GM12878 (cell line): ENCODE results near the gene ATP6V0E2. TPM values are rescaled to one million over a fixed set of nuclear protein-coding genes. Genes with fewer than 3 reads are reported as not detected.

ENCODE experiments used
- ATAC-seq: fragments of 200-7000 bp; cut with Tn5 transposase; 3 replicates; pipeline ENCODE4 v1.9.1; 2020; ENCODE audit warnings: mild to moderate bottlenecking, moderate library complexity
- BruUV-seq: library from RNA; stranded (reverse); fragments of 400-500 nt; replicated peaks from 2 replicates; lab custom pipeline; 2021; lab: Mats Ljungman, UMichigan
- CTCF ChIA-PET: fragments of 300-600 bp; sonication (Branson Sonifier 250); formaldehyde crosslinking; extraction: SDS; loops from one replicate; lab custom pipeline; 2021; ENCODE audit warnings: inconsistent platforms; lab: Yijun Ruan, JAX
- POLR2A ChIA-PET: fragments of 350-600 bp; formaldehyde crosslinking; extraction: SDS; loops from one replicate; lab custom pipeline; 2021; ENCODE audit warnings: inconsistent platforms; lab: Charles Lee
- RAD21 ChIA-PET: fragments of 300-600 bp; sonication (Branson Sonifier 250); formaldehyde crosslinking; loops from one replicate; lab custom pipeline; 2023; ENCODE audit warnings: antibody characterized with exemption; ENCODE audit not compliant: unreplicated experiment; lab: Charles Lee
- SMC1A ChIA-PET: fragments of 300-600 bp; sonication (Branson Sonifier 250); formaldehyde crosslinking; loops from one replicate; lab custom pipeline; 2023; ENCODE audit not compliant: unreplicated experiment, uncharacterized antibody; lab: Charles Lee
- DNase-seq: peaks from one replicate; pipeline ENCODE4 v3.0.0-alpha.2; 2011; ENCODE audit warnings: low read depth, low spot score
- FAIRE-seq: peaks from 3 replicates; lab custom pipeline; 2011; peaks lifted over from hg19 to GRCh38; lab: Jason Lieb, UNC
- H2AFZ ChIP-seq: 2 replicates; pipeline ENCODE4 v1.6.0; 2011; ENCODE audit warnings: low read depth, low read length, control low read depth; ENCODE audit not compliant: control insufficient read depth
- H3K27ac ChIP-seq: 2 replicates; pipeline ENCODE4 v1.5.1; 2011; ENCODE audit warnings: control low read depth; ENCODE audit not compliant: control insufficient read depth, insufficient read depth
- H3K27me3 ChIP-seq, 2 experiments: replicated peaks in 1 of 2; 2 replicates each; pipeline versions ENCODE4 v1.6.0 to v1.6.1; 2011; ENCODE audit warnings: low read length in 1 of 2; ENCODE audit not compliant: control insufficient read depth in 2 of 2, insufficient read depth in 2 of 2
- H3K36me3 ChIP-seq, 2 experiments: 2 replicates each; pipeline ENCODE4 v1.5.1; 2011; ENCODE audit warnings: low read length in 1 of 2; ENCODE audit not compliant: control insufficient read depth in 2 of 2, insufficient read depth in 2 of 2
- H3K4me1 ChIP-seq: 2 replicates; pipeline ENCODE4 v1.6.1; 2011; ENCODE audit warnings: mild to moderate bottlenecking, low read length, moderate library complexity, mixed read lengths; ENCODE audit not compliant: control insufficient read depth, insufficient read depth
- H3K4me2 ChIP-seq: 2 replicates; pipeline ENCODE4 v1.6.0; 2011; ENCODE audit warnings: control low read depth; ENCODE audit not compliant: control insufficient read depth, insufficient read depth
- H3K4me3 ChIP-seq: fragments of 200-600 bp; sonication (generic); 2 replicates; pipeline ENCODE4 v1.5.1; 2016
- H3K79me2 ChIP-seq: 2 replicates; pipeline ENCODE4 v1.6.0; 2011; ENCODE audit warnings: low read length; ENCODE audit not compliant: control insufficient read depth, insufficient read depth
- H3K9ac ChIP-seq: 2 replicates; pipeline ENCODE4 v1.8.0; 2011; ENCODE audit warnings: low read length, control low read depth, mixed read lengths; ENCODE audit not compliant: control insufficient read depth, insufficient read depth
- H3K9me3 ChIP-seq: replicated peaks from 3 replicates; pipeline ENCODE4 v1.5.1; 2011; ENCODE audit warnings: mild to moderate bottlenecking, low read length; ENCODE audit not compliant: control insufficient read depth, insufficient read depth
- H4K20me1 ChIP-seq: 2 replicates; pipeline ENCODE4 v1.6.0; 2011; ENCODE audit not compliant: control insufficient read depth, insufficient read depth
- CBFB ChIP-seq: IDR thresholded peaks from 2 replicates; pipeline ENCODE4 v1.6.1; 2016; ENCODE audit warnings: antibody characterized with exemption, low read depth
- CEBPB ChIP-seq, 2 experiments: fragments of 150-350 bp in 1 of 2; IDR thresholded peaks; 2 replicates each; pipeline ENCODE4 v1.6.1; 2012 to 2014; ENCODE audit warnings: low read depth in 2 of 2, low read length in 2 of 2, borderline replicate concordance in 1 of 2, inconsistent platforms in 1 of 2
- MTA3 ChIP-seq: IDR thresholded peaks from 2 replicates; pipeline ENCODE4 v1.6.1; 2012; ENCODE audit warnings: low read length, inconsistent platforms, borderline replicate concordance
- SPI1 ChIP-seq: IDR thresholded peaks from 2 replicates; pipeline ENCODE4 v1.6.1; 2011; ENCODE audit warnings: low read depth, mild to moderate bottlenecking, low read length, moderate library complexity, borderline replicate concordance; ENCODE audit not compliant: insufficient read depth
- SRF ChIP-seq, 2 experiments: IDR thresholded peaks; 2 replicates each; pipeline ENCODE4 v1.6.1; 2011; ENCODE audit warnings: low read depth in 2 of 2, low read length in 2 of 2, mild to moderate bottlenecking in 1 of 2, moderate library complexity in 1 of 2
- TCF12 ChIP-seq: IDR thresholded peaks from 2 replicates; pipeline ENCODE4 v1.6.1; 2011; ENCODE audit warnings: low read depth, mild to moderate bottlenecking, low read length
- ZNF207 ChIP-seq: fragments of 450-650 bp; IDR thresholded peaks from 2 replicates; pipeline ENCODE4 v1.6.1; 2014; ENCODE audit warnings: antibody characterized with exemption, mild to moderate bottlenecking, borderline replicate concordance
- WGBS: methylation state at CpG from one replicate; pipeline ENCODE4 v1.1.6; 2016; ENCODE audit warnings: low lambda C conversion rate; ENCODE audit not compliant: insufficient replicate concordance, insufficient coverage; ENCODE audit errors: missing lambda C conversion rate; 5-methylcytosine and 5-hydroxymethylcytosine counted together
- in situ Hi-C: fragments of 300-500 bp; cut with MboI; formaldehyde crosslinking; loops from 9 replicates; pipeline ENCODE4 v1.14.3; 2018; ENCODE audit warnings: mixed read lengths
- intact Hi-C: fragments of 100-400 bp; cut with micrococcal nuclease; formaldehyde crosslinking; loops from one replicate; pipeline ENCODE4 v1.14.2; 2022; ENCODE audit not compliant: unreplicated experiment
- polyA plus RNA-seq, 11 experiments: library from polyadenylated mRNA; depleted of rRNA in 4 of 11; unstranded in 6 of 11; stranded (reverse) in 5 of 11; fragments of >200 nt; fragmentation: Nextera tagmentation in 4 of 11; fragmentation: Illumina TruSeq in 1 of 11; extraction: Ambion mirVana in 4 of 11; extraction: Trizol in 1 of 11; gene quantifications; 1 replicate in 1 of 11; 2 replicates in 10 of 11; pipeline versions ENCODE4 v1.2.1 to v1.2.3, GENCODE V29; 2011 to 2016; ENCODE audit warnings: inconsistent platforms in 2 of 11, missing spikeins in 2 of 11, low read depth in 1 of 11
- total RNA-seq, 4 experiments: library from RNA; depleted of rRNA in 3 of 4; stranded (reverse); fragments of >200 nt in 3 of 4; fragmentation: Illumina TruSeq in 1 of 4; extraction: Trizol in 1 of 4; gene quantifications; 2 replicates each; pipeline versions ENCODE4 v1.2.1 to v1.2.3, GENCODE V29; 2013 to 2021
- TF ChIP-seq, protein P1 (sequence below): IDR thresholded peaks from 2 replicates; pipeline ENCODE4 v1.6.1; 2012; ENCODE audit warnings: improper control_type of control experiment, low read depth, low read length; ENCODE audit not compliant: insufficient replicate concordance
- TF ChIP-seq, protein P2 (sequence below): fragments of 450-650 bp; IDR thresholded peaks from 2 replicates; pipeline ENCODE4 v1.6.1; 2017; ENCODE audit warnings: mild to moderate bottlenecking, moderate library complexity
- TF ChIP-seq, protein P3 (sequence below): fragments of 450-650 bp; IDR thresholded peaks from 2 replicates; pipeline ENCODE4 v1.6.1; 2016; ENCODE audit warnings: mild to moderate bottlenecking, moderate library complexity, borderline replicate concordance

The ATP6V0E2 gene
- total and polyA plus RNA-seq, 10 of the 15 experiments (the other 5 are each of a cell fraction or from before 2014, with no cell fraction given) = 1.5 to 54.7 (median 27.6) TPM

DNA sequence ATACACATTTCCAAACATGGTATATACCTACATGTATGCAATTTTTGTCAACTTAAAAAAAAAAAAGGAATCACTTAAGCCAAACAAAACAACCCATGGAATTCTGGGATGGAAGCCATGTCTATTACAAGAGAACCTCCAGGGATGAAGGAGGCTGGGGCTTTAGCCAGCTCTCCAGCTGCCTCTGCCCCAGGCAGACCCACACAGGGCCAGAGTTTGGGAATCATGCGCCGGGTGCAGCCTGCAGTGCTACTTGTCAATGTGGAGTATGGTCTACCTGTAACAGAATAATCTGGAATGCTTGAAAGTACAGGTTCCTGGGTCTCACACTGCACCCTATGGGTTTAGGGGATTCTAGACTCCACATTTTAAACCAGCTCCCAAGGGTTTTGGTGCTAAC is 10.8 kb downstream of the ATP6V0E2 start:
- H2AFZ ChIP-seq = no peak overlapping the region
- FAIRE-seq (no peak), ATAC-seq (no peak), DNase-seq (no peak)
- no peaks in the 10 kb centered on the region for H3K27me3 ChIP-seq
- ChIA-PET SMC1A (interaction anchor here (0.5 to 1.3 kb wide), 4 partner anchors 15 to 78 kb away, joined by 3 read pairs; no protein-coding TSS in a partner anchor), RAD21 (no interaction called here), POLR2A (no interaction called here), CTCF (interaction anchor here (0.6 to 0.7 kb wide), 2 partner anchors 9 to 13 kb away, joined by 3 read pairs; no protein-coding TSS in a partner anchor)
- in situ Hi-C loops = no loop called here
- H4K20me1 ChIP-seq = no peaks in the 10 kb centered on the region
- H3K9me3 ChIP-seq = no peaks in the 10 kb centered on the region
- intact Hi-C loops = no loop called here
- H3K9ac ChIP-seq = no peak overlapping the region
- 94% methylated on average over 2 of the region's 2 CpGs for whole genome bisulfite sequencing
- BruUV-seq = no TSS peak
- no peaks in the 10 kb centered on the region for H3K36me3 ChIP-seq
- H3K27ac ChIP-seq = no peak overlapping the region
- no peak overlapping the region for H3K4me2 ChIP-seq
- H3K79me2 ChIP-seq = no peaks in the 10 kb centered on the region
- H3K4me3 ChIP-seq = no peak overlapping the region
- H3K4me1 ChIP-seq = no peaks in the 10 kb centered on the region
- TF ChIP-seq ZNF207 (no peak), MTA3 (no peak), CBFB (no peak), CEBPB (IDR thresholded peaks at IDR 0.05; ENCODE audit: borderline replicate concordance in 1 of 2, low read depth in 2 of 2, low read length in 2 of 2) (no peak), SRF (IDR thresholded peaks at IDR 0.05; ENCODE audit: low read depth in 2 of 2, low read length in 2 of 2) (no peak), SPI1 (no peak), TCF12 (no peak)
- TF ChIP-seq, protein P1, sequence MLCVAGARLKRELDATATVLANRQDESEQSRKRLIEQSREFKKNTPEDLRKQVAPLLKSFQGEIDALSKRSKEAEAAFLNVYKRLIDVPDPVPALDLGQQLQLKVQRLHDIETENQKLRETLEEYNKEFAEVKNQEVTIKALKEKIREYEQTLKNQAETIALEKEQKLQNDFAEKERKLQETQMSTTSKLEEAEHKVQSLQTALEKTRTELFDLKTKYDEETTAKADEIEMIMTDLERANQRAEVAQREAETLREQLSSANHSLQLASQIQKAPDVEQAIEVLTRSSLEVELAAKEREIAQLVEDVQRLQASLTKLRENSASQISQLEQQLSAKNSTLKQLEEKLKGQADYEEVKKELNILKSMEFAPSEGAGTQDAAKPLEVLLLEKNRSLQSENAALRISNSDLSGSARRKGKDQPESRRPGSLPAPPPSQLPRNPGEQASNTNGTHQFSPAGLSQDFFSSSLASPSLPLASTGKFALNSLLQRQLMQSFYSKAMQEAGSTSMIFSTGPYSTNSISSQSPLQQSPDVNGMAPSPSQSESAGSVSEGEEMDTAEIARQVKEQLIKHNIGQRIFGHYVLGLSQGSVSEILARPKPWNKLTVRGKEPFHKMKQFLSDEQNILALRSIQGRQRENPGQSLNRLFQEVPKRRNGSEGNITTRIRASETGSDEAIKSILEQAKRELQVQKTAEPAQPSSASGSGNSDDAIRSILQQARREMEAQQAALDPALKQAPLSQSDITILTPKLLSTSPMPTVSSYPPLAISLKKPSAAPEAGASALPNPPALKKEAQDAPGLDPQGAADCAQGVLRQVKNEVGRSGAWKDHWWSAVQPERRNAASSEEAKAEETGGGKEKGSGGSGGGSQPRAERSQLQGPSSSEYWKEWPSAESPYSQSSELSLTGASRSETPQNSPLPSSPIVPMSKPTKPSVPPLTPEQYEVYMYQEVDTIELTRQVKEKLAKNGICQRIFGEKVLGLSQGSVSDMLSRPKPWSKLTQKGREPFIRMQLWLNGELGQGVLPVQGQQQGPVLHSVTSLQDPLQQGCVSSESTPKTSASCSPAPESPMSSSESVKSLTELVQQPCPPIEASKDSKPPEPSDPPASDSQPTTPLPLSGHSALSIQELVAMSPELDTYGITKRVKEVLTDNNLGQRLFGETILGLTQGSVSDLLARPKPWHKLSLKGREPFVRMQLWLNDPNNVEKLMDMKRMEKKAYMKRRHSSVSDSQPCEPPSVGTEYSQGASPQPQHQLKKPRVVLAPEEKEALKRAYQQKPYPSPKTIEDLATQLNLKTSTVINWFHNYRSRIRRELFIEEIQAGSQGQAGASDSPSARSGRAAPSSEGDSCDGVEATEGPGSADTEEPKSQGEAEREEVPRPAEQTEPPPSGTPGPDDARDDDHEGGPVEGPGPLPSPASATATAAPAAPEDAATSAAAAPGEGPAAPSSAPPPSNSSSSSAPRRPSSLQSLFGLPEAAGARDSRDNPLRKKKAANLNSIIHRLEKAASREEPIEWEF = no peak
- TF ChIP-seq, protein P2, sequence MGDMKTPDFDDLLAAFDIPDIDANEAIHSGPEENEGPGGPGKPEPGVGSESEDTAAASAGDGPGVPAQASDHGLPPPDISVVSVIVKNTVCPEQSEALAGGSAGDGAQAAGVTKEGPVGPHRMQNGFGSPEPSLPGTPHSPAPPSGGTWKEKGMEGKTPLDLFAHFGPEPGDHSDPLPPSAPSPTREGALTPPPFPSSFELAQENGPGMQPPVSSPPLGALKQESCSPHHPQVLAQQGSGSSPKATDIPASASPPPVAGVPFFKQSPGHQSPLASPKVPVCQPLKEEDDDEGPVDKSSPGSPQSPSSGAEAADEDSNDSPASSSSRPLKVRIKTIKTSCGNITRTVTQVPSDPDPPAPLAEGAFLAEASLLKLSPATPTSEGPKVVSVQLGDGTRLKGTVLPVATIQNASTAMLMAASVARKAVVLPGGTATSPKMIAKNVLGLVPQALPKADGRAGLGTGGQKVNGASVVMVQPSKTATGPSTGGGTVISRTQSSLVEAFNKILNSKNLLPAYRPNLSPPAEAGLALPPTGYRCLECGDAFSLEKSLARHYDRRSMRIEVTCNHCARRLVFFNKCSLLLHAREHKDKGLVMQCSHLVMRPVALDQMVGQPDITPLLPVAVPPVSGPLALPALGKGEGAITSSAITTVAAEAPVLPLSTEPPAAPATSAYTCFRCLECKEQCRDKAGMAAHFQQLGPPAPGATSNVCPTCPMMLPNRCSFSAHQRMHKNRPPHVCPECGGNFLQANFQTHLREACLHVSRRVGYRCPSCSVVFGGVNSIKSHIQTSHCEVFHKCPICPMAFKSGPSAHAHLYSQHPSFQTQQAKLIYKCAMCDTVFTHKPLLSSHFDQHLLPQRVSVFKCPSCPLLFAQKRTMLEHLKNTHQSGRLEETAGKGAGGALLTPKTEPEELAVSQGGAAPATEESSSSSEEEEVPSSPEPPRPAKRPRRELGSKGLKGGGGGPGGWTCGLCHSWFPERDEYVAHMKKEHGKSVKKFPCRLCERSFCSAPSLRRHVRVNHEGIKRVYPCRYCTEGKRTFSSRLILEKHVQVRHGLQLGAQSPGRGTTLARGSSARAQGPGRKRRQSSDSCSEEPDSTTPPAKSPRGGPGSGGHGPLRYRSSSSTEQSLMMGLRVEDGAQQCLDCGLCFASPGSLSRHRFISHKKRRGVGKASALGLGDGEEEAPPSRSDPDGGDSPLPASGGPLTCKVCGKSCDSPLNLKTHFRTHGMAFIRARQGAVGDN = no peak
- TF ChIP-seq, protein P3, sequence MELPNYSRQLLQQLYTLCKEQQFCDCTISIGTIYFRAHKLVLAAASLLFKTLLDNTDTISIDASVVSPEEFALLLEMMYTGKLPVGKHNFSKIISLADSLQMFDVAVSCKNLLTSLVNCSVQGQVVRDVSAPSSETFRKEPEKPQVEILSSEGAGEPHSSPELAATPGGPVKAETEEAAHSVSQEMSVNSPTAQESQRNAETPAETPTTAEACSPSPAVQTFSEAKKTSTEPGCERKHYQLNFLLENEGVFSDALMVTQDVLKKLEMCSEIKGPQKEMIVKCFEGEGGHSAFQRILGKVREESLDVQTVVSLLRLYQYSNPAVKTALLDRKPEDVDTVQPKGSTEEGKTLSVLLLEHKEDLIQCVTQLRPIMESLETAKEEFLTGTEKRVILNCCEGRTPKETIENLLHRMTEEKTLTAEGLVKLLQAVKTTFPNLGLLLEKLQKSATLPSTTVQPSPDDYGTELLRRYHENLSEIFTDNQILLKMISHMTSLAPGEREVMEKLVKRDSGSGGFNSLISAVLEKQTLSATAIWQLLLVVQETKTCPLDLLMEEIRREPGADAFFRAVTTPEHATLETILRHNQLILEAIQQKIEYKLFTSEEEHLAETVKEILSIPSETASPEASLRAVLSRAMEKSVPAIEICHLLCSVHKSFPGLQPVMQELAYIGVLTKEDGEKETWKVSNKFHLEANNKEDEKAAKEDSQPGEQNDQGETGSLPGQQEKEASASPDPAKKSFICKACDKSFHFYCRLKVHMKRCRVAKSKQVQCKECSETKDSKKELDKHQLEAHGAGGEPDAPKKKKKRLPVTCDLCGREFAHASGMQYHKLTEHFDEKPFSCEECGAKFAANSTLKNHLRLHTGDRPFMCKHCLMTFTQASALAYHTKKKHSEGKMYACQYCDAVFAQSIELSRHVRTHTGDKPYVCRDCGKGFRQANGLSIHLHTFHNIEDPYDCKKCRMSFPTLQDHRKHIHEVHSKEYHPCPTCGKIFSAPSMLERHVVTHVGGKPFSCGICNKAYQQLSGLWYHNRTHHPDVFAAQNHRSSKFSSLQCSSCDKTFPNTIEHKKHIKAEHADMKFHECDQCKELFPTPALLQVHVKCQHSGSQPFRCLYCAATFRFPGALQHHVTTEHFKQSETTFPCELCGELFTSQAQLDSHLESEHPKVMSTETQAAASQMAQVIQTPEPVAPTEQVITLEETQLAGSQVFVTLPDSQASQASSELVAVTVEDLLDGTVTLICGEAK = no peak
